Measurements from ENCODE around the gene CAMK2B.

- TF ChIP-seq, protein P1, sequence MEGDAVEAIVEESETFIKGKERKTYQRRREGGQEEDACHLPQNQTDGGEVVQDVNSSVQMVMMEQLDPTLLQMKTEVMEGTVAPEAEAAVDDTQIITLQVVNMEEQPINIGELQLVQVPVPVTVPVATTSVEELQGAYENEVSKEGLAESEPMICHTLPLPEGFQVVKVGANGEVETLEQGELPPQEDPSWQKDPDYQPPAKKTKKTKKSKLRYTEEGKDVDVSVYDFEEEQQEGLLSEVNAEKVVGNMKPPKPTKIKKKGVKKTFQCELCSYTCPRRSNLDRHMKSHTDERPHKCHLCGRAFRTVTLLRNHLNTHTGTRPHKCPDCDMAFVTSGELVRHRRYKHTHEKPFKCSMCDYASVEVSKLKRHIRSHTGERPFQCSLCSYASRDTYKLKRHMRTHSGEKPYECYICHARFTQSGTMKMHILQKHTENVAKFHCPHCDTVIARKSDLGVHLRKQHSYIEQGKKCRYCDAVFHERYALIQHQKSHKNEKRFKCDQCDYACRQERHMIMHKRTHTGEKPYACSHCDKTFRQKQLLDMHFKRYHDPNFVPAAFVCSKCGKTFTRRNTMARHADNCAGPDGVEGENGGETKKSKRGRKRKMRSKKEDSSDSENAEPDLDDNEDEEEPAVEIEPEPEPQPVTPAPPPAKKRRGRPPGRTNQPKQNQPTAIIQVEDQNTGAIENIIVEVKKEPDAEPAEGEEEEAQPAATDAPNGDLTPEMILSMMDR (IDR thresholded peaks at IDR 0.05 in 4 of 5, conservative IDR thresholded peaks at IDR 0.05 in 1 of 5), result peak in 3 of 5 experiments; percentile 12 to 46 (median 38)
- no peak for TF ChIP-seq POLR2A (IDR thresholded peaks at IDR 0.05)
These were observed 39.2 kb downstream of the CAMK2B start for GRCh38 chr7:44286182-44286617.

Data from gastrocnemius medialis (tissue), 4 donors.